AG09319 (cell line): Measurements from ENCODE around the gene CD4.

Experiments
- DNase-seq: peaks from one replicate; pipeline ENCODE4 v3.0.0-alpha.2; 2010; ENCODE audit warnings: low read depth; ENCODE audit errors: extremely low read depth
- TF ChIP-seq, protein P1 (sequence below): IDR thresholded peaks from 2 replicates; pipeline ENCODE4 v1.5.1; 2011; ENCODE audit warnings: low read depth, mild to moderate bottlenecking, inconsistent platforms, low read length, moderate library complexity

The CD4 gene

DNA sequence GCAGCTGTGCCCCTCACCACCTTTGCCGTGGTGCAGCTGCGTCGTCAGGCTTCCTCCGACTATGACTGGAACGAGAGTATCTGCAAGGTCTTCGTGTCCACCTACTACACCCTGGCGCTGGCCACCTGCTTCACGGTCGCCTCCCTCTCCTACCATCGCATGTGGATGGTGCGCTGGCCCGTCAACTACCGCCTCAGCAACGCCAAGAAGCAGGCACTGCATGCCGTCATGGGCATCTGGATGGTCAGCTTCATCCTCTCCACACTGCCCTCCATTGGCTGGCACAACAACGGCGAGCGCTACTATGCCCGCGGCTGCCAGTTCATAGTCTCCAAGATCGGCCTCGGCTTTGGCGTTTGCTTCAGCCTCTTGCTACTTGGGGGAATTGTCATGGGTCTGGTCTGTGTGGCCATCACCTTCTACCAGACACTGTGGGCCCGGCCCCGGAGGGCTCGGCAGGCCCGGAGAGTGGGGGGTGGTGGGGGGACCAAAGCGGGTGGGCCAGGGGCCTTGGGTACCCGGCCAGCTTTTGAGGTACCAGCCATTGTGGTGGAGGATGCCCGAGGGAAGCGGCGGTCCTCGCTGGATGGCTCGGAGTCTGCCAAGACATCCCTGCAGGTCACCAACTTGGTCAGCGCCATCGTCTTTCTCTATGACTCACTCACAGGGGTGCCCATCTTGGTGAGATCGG lies 34.9 kb downstream of the CD4 start:
- no peak for DNase-seq
- TF ChIP-seq, protein P1, sequence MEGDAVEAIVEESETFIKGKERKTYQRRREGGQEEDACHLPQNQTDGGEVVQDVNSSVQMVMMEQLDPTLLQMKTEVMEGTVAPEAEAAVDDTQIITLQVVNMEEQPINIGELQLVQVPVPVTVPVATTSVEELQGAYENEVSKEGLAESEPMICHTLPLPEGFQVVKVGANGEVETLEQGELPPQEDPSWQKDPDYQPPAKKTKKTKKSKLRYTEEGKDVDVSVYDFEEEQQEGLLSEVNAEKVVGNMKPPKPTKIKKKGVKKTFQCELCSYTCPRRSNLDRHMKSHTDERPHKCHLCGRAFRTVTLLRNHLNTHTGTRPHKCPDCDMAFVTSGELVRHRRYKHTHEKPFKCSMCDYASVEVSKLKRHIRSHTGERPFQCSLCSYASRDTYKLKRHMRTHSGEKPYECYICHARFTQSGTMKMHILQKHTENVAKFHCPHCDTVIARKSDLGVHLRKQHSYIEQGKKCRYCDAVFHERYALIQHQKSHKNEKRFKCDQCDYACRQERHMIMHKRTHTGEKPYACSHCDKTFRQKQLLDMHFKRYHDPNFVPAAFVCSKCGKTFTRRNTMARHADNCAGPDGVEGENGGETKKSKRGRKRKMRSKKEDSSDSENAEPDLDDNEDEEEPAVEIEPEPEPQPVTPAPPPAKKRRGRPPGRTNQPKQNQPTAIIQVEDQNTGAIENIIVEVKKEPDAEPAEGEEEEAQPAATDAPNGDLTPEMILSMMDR = no peak

DNA sequence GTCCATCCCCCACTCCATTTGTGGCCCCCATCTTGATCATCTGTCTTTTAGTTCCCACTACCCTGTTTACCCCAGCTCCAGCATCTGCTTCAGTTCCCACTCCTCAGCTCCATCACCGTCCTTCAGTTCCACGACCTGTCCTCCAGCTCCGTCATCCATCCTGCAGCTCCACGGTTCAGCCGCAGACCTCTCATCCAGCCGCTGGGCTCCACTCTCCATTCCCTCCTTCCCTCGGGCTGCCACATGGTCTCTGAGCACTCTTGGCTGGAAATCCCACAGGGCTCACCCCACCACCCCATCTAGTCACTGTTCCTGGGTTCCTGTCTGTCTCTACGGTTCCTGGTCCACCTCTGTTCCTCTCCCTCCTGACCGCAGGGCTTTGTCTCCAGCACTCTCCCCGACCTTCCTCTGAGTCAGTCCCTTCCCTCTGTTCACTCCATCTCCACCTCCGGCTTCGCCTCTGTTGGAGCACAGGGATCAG lies 35.6 kb downstream of the CD4 start:
- TF ChIP-seq, protein P1 = no peak

DNA sequence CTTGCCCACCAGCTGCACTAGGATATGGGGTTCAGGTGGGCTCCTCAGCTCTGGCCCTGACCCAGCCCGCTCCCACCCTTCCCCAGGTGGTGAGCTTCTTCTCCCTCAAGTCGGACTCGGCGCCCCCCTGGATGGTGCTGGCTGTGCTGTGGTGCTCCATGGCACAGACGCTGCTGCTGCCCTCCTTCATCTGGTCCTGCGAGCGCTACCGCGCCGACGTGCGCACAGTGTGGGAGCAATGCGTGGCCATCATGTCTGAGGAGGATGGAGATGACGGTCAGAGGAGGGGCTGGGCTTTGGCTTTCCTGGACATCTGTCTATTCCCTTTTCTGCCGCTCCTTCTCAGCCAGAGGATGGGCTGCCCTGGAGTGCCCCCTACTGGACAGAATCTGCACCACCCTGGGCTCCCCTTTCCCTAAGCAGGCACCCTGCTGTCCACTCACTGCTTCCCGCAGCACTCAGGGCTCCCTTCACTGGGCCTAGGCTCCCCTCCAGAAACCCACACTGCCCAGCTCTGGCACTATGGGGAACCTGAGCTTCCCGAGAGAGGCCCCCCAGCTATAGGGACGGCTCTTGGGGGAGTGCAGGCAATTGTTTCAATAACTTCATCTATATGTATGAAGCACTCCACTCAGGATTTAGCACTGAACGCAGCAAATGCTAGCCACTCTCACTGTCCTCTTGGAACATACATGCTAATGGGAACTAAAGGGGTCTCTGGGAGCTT lies 36.2 kb downstream of the CD4 start:
- TF ChIP-seq, protein P1 = peak; percentile 94
- DNase-seq = peak; percentile 60

More for the DNA sequence above, 35.6 kb downstream of the CD4 start:
- no peak for DNase-seq

DNA sequence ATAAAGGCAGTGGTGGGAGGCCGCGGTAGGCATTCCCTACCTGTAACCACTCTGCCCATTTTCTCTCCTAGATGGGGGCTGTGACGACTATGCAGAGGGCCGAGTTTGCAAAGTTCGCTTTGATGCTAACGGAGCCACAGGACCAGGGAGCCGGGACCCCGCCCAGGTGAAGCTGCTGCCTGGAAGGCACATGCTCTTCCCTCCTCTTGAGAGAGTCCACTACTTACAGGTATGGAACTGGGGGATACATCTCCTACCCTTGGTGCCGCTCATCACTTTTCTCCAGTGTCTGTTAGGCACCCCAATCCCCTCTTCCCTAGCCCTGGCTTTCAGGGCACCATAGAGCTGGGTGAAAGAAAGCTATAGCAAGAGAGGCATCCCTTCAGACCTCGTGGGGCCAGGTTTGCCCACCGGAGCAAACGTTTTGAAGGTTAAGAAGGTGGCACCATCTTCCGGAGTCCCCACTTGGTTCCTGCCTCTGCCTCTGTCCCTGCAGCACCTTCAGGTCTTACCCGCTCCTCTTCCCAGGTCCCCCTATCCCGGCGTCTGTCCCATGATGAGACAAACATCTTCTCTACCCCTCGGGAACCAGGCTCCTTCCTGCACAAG lies 36.9 kb downstream of the CD4 start:
- TF ChIP-seq, protein P1 = no peak
- no peak for DNase-seq

DNA sequence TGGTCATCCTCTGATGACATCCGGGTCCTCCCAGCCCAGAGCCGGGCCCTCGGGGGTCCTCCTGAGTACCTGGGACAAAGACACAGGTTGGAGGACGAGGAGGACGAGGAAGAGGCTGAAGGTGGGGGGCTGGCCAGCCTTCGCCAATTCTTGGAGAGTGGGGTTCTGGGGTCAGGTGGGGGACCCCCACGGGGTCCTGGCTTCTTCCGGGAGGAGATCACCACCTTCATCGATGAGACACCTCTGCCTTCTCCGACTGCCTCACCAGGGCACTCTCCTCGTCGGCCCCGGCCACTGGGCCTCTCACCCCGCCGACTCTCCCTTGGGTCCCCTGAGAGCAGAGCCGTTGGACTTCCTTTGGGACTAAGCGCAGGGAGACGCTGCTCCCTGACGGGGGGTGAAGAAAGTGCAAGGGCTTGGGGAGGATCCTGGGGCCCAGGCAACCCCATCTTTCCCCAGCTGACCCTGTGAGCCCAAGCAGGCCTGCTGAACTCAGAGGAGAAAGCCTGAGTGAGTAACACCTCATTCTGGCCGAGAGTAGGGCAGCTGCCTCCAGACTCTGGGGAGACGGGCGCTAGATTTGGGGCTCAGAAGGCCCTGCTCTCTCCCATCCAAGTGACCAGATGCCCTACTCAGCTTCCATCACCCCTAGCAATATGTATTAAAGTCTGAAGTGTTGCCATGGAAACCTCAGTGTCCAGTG lies 37.6 kb downstream of the CD4 start:
- TF ChIP-seq, protein P1 = no peak
- DNase-seq = no peak

DNA sequence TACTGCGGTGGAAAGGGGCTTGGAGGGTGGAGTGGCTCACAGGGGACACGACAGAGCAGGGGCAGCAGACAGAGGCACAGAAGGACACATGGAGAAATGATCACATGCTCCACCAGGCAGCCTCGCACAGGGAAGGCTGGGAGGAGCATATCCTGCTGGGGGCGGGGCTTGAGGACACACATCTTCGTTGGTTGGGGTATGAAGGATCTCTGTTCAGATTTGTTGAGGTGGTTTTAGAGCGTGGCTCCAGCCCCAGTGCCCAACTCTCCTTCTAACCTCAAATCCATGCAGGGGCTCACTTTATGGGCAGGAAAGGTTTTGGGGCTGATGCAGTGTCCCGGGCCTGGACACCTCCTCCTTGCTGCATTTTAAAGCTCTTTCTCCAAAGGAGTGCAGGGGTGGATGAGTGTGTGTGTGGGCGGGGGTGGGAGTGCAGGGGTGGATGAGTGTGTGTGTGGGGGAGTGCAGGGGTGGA lies 38.1 kb downstream of the CD4 start:
- peak; percentile 35 for DNase-seq
- TF ChIP-seq, protein P1 = no peak
